ENCODE data around the gene OAF. TPM values are rescaled to one million over a fixed set of nuclear protein-coding genes. Genes with fewer than 3 reads are reported as not detected.

OAF gene
- total RNA-seq, 3 donors from 2014 or later (not counting 1 experiment from before 2014, with no cell fraction given): 2.8 to 5.1 (median 3.8) TPM

GRCh38 chr11:120259988-120260565, 49.2 kb downstream of the OAF start:
- H3K4me3 Mint-ChIP-seq: no peak overlapping the region
- H3K4me1 Mint-ChIP-seq: no peaks in the 10 kb centered on the region
- no peak overlapping the region for H3K27ac Mint-ChIP-seq
- no peak overlapping the region for H3K27ac ChIP-seq (ENCODE audit: low read length)
- no peaks in the 10 kb centered on the region for H3K36me3 ChIP-seq (ENCODE audit: control insufficient read depth, insufficient read depth, low read length)
- DNase-seq (no peak), ATAC-seq (no peak)
- WGBS (ENCODE audit: insufficient coverage): 83% methylated on average over 7 of the region's 7 CpGs
- peaks cover under 1% of the 10 kb centered on the region for H3K27me3 ChIP-seq (ENCODE audit: control insufficient read depth, insufficient read depth, low read length)
- no peak for TF ChIP-seq CTCF (IDR thresholded peaks at IDR 0.05)
- intact Hi-C loops (cut with micrococcal nuclease): no loop called here
- no peaks in the 10 kb centered on the region for H3K9me3 Mint-ChIP-seq
- H3K4me1 ChIP-seq (ENCODE audit: control insufficient read depth, insufficient read depth, low read length): no peaks in the 10 kb centered on the region
- H3K36me3 Mint-ChIP-seq: no peaks in the 10 kb centered on the region
- H3K27me3 Mint-ChIP-seq (ENCODE audit: low read depth in 2 of 2): peaks cover 28 to 62% of the 10 kb centered on the region in 2 donors
- no peaks in the 10 kb centered on the region for H3K9me3 ChIP-seq (ENCODE audit: control insufficient read depth, insufficient read depth, low read length)
- H3K4me3 ChIP-seq (ENCODE audit: low read length): no peak overlapping the region

DNA sequence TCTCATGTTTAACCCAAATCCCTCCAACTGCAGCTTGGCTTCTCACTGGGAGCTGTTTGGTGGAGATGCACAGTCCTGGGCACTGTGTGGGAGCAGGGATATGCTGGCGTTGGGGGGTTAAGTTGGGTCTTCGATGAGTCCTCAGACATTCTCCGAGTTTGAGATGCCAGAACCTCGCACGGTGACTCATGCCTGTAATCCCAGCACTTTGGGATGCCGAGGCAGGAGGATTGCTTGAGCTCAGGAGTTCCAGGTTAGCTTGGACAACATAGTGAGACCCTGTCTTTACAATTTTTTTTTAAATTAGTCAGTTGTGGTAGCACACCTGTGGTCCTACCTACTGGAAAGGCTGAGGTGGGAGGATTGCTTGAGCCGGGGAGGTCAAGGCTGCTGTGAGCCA, 49.8 kb downstream of the OAF start:
- no peaks in the 10 kb centered on the region for H3K4me1 ChIP-seq (ENCODE audit: control insufficient read depth, insufficient read depth, low read length)
- ATAC-seq: no peak
- H3K27ac Mint-ChIP-seq: no peak overlapping the region
- DNase-seq: no peak
- H3K4me3 Mint-ChIP-seq: no peak overlapping the region
- no peak overlapping the region for H3K27ac ChIP-seq (ENCODE audit: low read length)
- no peak overlapping the region for H3K4me3 ChIP-seq (ENCODE audit: low read length)
- H3K27me3 ChIP-seq (ENCODE audit: control insufficient read depth, insufficient read depth, low read length): no peaks in the 10 kb centered on the region
- no peaks in the 10 kb centered on the region for H3K36me3 Mint-ChIP-seq
- intact Hi-C loops (cut with micrococcal nuclease): no loop called here
- TF ChIP-seq CTCF (IDR thresholded peaks at IDR 0.05): no peak
- H3K27me3 Mint-ChIP-seq (ENCODE audit: low read depth in 2 of 2): peaks cover 25 to 59% of the 10 kb centered on the region in 2 donors
- WGBS (ENCODE audit: insufficient coverage): 86% methylated on average over 7 of the region's 7 CpGs
- H3K9me3 ChIP-seq (ENCODE audit: control insufficient read depth, insufficient read depth, low read length): no peaks in the 10 kb centered on the region
- H3K9me3 Mint-ChIP-seq: no peaks in the 10 kb centered on the region
- no peaks in the 10 kb centered on the region for H3K4me1 Mint-ChIP-seq
- H3K36me3 ChIP-seq (ENCODE audit: control insufficient read depth, insufficient read depth, low read length): no peaks in the 10 kb centered on the region

DNA sequence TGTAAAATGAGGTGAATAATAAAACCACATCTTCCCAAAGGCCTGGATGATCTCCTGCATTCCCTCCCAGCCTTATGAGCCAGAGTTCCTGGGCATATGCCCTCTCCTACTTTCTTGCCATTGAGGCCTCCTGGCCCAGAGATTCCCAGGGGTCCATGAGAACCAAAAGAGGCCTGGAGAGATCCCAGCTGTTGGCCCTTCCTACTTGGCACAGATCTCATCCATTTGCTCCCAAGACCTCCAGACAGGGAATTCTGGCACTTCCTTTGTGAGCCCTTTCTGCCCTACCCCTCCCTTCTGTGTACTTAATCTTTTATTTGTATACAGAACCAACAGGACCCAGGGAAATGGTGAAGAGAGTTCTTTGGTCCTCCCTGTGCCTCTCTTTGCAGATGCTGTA, 50.5 kb downstream of the OAF start:
- no peak overlapping the region for H3K27ac Mint-ChIP-seq
- no peak for DNase-seq
- no peak overlapping the region for H3K27ac ChIP-seq (ENCODE audit: low read length)
- H3K4me3 Mint-ChIP-seq: no peak overlapping the region
- no peaks in the 10 kb centered on the region for H3K36me3 Mint-ChIP-seq
- H3K27me3 Mint-ChIP-seq (ENCODE audit: low read depth in 2 of 2): peaks cover 32 to 59% of the 10 kb centered on the region in 2 donors
- H3K4me1 Mint-ChIP-seq: no peaks in the 10 kb centered on the region
- H3K4me1 ChIP-seq (ENCODE audit: control insufficient read depth, insufficient read depth, low read length): no peaks in the 10 kb centered on the region
- H3K9me3 Mint-ChIP-seq: no peaks in the 10 kb centered on the region
- no peaks in the 10 kb centered on the region for H3K9me3 ChIP-seq (ENCODE audit: control insufficient read depth, insufficient read depth, low read length)
- no peak for TF ChIP-seq CTCF (IDR thresholded peaks at IDR 0.05)
- no peaks in the 10 kb centered on the region for H3K36me3 ChIP-seq (ENCODE audit: control insufficient read depth, insufficient read depth, low read length)
- H3K27me3 ChIP-seq (ENCODE audit: control insufficient read depth, insufficient read depth, low read length): no peaks in the 10 kb centered on the region
- H3K4me3 ChIP-seq (ENCODE audit: low read length): no peak overlapping the region
- ATAC-seq: no peak
- intact Hi-C loops (cut with micrococcal nuclease): no loop called here

DNA sequence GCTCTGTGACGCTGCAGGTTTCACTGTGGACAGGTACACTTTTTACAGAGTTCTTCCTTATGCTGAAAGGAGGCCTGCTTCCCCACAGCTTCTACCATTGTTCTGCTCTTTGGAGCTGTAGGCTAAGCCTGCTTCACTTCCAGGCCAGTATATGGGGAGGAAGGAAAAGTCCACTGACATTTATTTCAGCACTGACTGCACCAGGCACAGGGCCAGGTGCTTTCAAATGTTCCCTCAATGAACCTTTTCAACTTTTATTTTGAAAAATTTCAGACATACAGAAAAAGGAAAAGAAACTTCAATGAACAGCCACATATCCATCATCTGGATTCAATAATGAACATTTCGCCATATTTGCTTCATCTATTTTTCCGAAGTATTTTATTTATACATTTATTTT, 51.1 kb downstream of the OAF start:
- no peak for TF ChIP-seq CTCF (IDR thresholded peaks at IDR 0.05)
- H3K36me3 Mint-ChIP-seq: no peaks in the 10 kb centered on the region
- 93% methylated on average over 1 of the region's 3 CpGs for WGBS (ENCODE audit: insufficient coverage)
- Histone ChIP-seq H3K4me3 (ENCODE audit: low read length) (no peak overlapping the region), H3K27me3 (ENCODE audit: control insufficient read depth, insufficient read depth, low read length) (no peaks in the 10 kb centered on the region), H3K36me3 (ENCODE audit: control insufficient read depth, insufficient read depth, low read length) (no peaks in the 10 kb centered on the region), H3K9me3 (ENCODE audit: control insufficient read depth, insufficient read depth, low read length) (no peaks in the 10 kb centered on the region), H3K27ac (ENCODE audit: low read length) (no peak overlapping the region), H3K4me1 (ENCODE audit: control insufficient read depth, insufficient read depth, low read length) (no peaks in the 10 kb centered on the region)
- peaks cover 36 to 62% of the 10 kb centered on the region in 2 donors for H3K27me3 Mint-ChIP-seq (ENCODE audit: low read depth in 2 of 2)
- no peak overlapping the region for H3K27ac Mint-ChIP-seq
- ATAC-seq (no peak), DNase-seq (no peak)
- H3K4me3 Mint-ChIP-seq: no peak overlapping the region
- H3K4me1 Mint-ChIP-seq: no peaks in the 10 kb centered on the region
- intact Hi-C loops (cut with micrococcal nuclease): no loop called here
- no peaks in the 10 kb centered on the region for H3K9me3 Mint-ChIP-seq
